NB4 (cell line): ENCODE data around the gene RBM38.

Source experiments
- CTCF ChIP-seq: IDR thresholded peaks from one replicate; pipeline ENCODE4 v1.5.1; 2012; ENCODE audit warnings: low read depth, low read length
- MYC ChIP-seq: IDR thresholded peaks from 2 replicates; pipeline ENCODE4 v1.6.1; 2011; ENCODE audit warnings: low read depth, low read length

GRCh38 chr20:57414867-57415592 lies 23.8 kb downstream of the RBM38 start:
- TF ChIP-seq MYC, result no peak
- no peak for TF ChIP-seq CTCF
